ENCODE results near the gene NARF. TPM values are rescaled to one million over a fixed set of nuclear protein-coding genes. Genes with fewer than 3 reads are reported as not detected.
"Not testable (repeated sequence)": the region's sequence is repeated elsewhere in the genome, so short reads cannot be mapped to it uniquely, and the experiment has no call there.

The NARF gene
- polyA plus RNA-seq, 1 of the 3 experiments (the other 2 are of a cell fraction), result 128 TPM

DNA sequence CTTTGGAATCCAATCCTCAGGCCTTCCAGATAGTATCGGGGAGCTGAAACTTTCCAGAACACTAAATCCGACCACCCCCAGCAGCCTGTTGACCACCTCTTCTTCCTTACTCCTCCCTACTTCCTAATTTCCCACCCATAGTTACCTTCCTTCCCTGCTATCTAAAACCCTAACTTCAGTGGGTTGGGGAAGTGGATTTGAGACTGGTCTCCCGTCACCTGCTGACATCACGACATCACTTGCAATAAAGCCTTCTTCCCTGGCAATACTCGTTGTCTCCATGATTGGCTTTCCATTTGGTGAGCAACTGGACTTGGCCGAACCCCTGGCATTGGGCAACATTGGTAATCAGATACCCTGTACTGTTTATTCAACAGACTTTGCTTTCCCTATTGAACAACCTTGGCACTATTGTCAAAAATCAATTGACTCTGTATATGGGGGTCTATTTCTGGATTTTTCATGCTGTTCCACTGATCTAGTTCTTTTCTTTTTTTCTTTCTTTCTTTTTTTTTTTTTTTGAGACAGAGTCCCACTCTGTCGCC lies 49.2 kb downstream of the NARF start:
- 78% methylated on average over 7 of the region's 7 CpGs for WGBS (ENCODE audit: low lambda C conversion rate)
- TF ChIP-seq USF1 (IDR thresholded peaks at IDR 0.05; ENCODE audit: borderline replicate concordance, low read depth) (no peak), EP300 (IDR thresholded peaks at IDR 0.05; ENCODE audit: borderline replicate concordance in 1 of 2, low read depth in 1 of 2, low read length in 1 of 2) (no peak), JUND (IDR thresholded peaks at IDR 0.05) (no peak), FOXM1 (IDR thresholded peaks at IDR 0.05; ENCODE audit: low read depth) (no peak)
- POLR2A ChIA-PET, result no interaction called here
- no peak overlapping the region for H2AFZ ChIP-seq (ENCODE audit: low read depth)
- H3F3A ChIP-seq (replicated peaks; ENCODE audit: insufficient read depth), result no peaks in the 10 kb centered on the region
- H3K27ac ChIP-seq (ENCODE audit: low read depth in 2 of 2, low read length in 1 of 2), result no peak overlapping the region
- no peaks in the 10 kb centered on the region for H4K20me1 ChIP-seq (ENCODE audit: insufficient read depth)
- CTCF ChIA-PET, result interaction anchor here (1.2 to 2.4 kb wide), 6 partner anchors 10 to 156 kb away, joined by 3 to 8 read pairs (median 4); no protein-coding TSS in a partner anchor
- H3K4me3 ChIP-seq (ENCODE audit: low read depth in 2 of 2, low read length in 1 of 2), result 0 out of 4 replicates have a peak overlapping the region, but pooled peaks of 1 of the 2 experiments have one; percentile 16
- no peaks in the 10 kb centered on the region for H3K9me2 ChIP-seq
- H3K36me3 ChIP-seq (replicated peaks in 1 of 2; ENCODE audit: control insufficient read depth in 1 of 2, insufficient read depth in 2 of 2, low read length in 1 of 2), result no peaks in the 10 kb centered on the region
- no peaks in the 10 kb centered on the region for H3K4me1 ChIP-seq (ENCODE audit: control insufficient read depth in 1 of 2, insufficient read depth in 2 of 2, low read depth in 1 of 2, low read length in 1 of 2)
- no peak for DNase-seq
- H3K9me3 ChIP-seq, result no peaks in the 10 kb centered on the region
- H3K27me3 ChIP-seq (ENCODE audit: insufficient read depth), result no peaks in the 10 kb centered on the region
- H3K4me2 ChIP-seq, result no peak overlapping the region
- no peak overlapping the region for H3K9ac ChIP-seq
- H3K79me2 ChIP-seq (ENCODE audit: insufficient read depth), result no peaks in the 10 kb centered on the region

GRCh38 chr17:82511642-82512041 lies 53.1 kb downstream of the NARF start:
- H3K9me3 ChIP-seq; H3K27ac ChIP-seq (ENCODE audit: low read depth in 2 of 2, low read length in 1 of 2); H3K9ac ChIP-seq; H3K9me2 ChIP-seq; H3K4me2 ChIP-seq; H2AFZ ChIP-seq (ENCODE audit: low read depth); H3K27me3 ChIP-seq (ENCODE audit: insufficient read depth); H4K20me1 ChIP-seq (ENCODE audit: insufficient read depth); H3K4me3 ChIP-seq (ENCODE audit: low read depth in 2 of 2, low read length in 1 of 2); H3K36me3 ChIP-seq (replicated peaks in 1 of 2; ENCODE audit: control insufficient read depth in 1 of 2, insufficient read depth in 2 of 2, low read length in 1 of 2); DNase-seq; H3K79me2 ChIP-seq (ENCODE audit: insufficient read depth); H3F3A ChIP-seq (replicated peaks; ENCODE audit: insufficient read depth); H3K4me1 ChIP-seq (ENCODE audit: control insufficient read depth in 1 of 2, insufficient read depth in 2 of 2, low read depth in 1 of 2, low read length in 1 of 2); POLR2A ChIA-PET: not testable (repeated sequence)
- WGBS (ENCODE audit: low lambda C conversion rate), result 77% methylated on average over 5 of the region's 5 CpGs
- CTCF ChIA-PET, result interaction anchor here (1.0 kb wide), 1 partner anchor 8 kb away, joined by 3 read pairs; no protein-coding TSS in a partner anchor

- H3K27me3 ChIP-seq (ENCODE audit: insufficient read depth); H2AFZ ChIP-seq (ENCODE audit: low read depth); H3K9ac ChIP-seq; H4K20me1 ChIP-seq (ENCODE audit: insufficient read depth); H3K4me2 ChIP-seq; H3K36me3 ChIP-seq (replicated peaks in 1 of 2; ENCODE audit: control insufficient read depth in 1 of 2, insufficient read depth in 2 of 2, low read length in 1 of 2); H3K9me3 ChIP-seq; DNase-seq; H3K79me2 ChIP-seq (ENCODE audit: insufficient read depth); H3K9me2 ChIP-seq; H3K27ac ChIP-seq (ENCODE audit: low read depth in 2 of 2, low read length in 1 of 2); POLR2A ChIA-PET; CTCF ChIA-PET; H3K4me1 ChIP-seq (ENCODE audit: control insufficient read depth in 1 of 2, insufficient read depth in 2 of 2, low read depth in 1 of 2, low read length in 1 of 2); H3K4me3 ChIP-seq (ENCODE audit: low read depth in 2 of 2, low read length in 1 of 2): not testable (repeated sequence)
- H3F3A ChIP-seq (replicated peaks; ENCODE audit: insufficient read depth), result peaks cover 11% of the 10 kb centered on the region
- WGBS (ENCODE audit: low lambda C conversion rate), result 86% methylated on average over 10 of the region's 10 CpGs
Measured at GRCh38 chr17:82513864-82514263, 55.3 kb downstream of the NARF start.
